Right lobe of liver (tissue), 6 donors: ENCODE data around the gene NBEA. TPM values are rescaled to one million over a fixed set of nuclear protein-coding genes. Genes with fewer than 3 reads are reported as not detected.

Source experiments
- ATAC-seq, 4 donors: fragments of 200-7000 bp; cut with Tn5 transposase; one replicate each; pipeline ENCODE4 v1.9.1; 2020; ENCODE audit warnings: mild to moderate bottlenecking in 4 of 4, moderate library complexity in 4 of 4
- DNase-seq, 3 donors: peaks; one replicate each; pipeline ENCODE4 v3.0.0-alpha.2; 2020
- H3K27ac ChIP-seq, 3 donors: fragments of 200-600 bp; one replicate each; pipeline ENCODE4 v1.8.0; 2022
- H3K27me3 ChIP-seq, 2 donors: fragments of 200-600 bp; one replicate each; pipeline ENCODE4 v1.8.0; 2022
- H3K36me3 ChIP-seq, 4 donors: fragments of 200-600 bp; sonication (generic) in 1 of 4; one replicate each; pipeline versions ENCODE4 v1.5.1 to v1.8.0; 2017 to 2022; ENCODE audit warnings: control low read depth in 1 of 4
- H3K4me1 ChIP-seq, 4 donors: fragments of 200-600 bp; sonication (generic) in 1 of 4; one replicate each; pipeline versions ENCODE4 v1.5.1 to v1.8.0; 2017 to 2022; ENCODE audit warnings: control low read depth in 1 of 4
- H3K4me3 ChIP-seq, 3 donors: fragments of 200-600 bp; one replicate each; pipeline ENCODE4 v1.8.0; 2022
- H3K9me3 ChIP-seq, 4 donors: fragments of 200-600 bp; sonication (generic) in 1 of 4; one replicate each; pipeline versions ENCODE4 v1.5.1 to v1.8.0; 2017 to 2022; ENCODE audit warnings: control low read depth in 1 of 4
- POLR2A ChIP-seq: fragments of 450-650 bp; IDR thresholded peaks from one replicate; pipeline ENCODE4 v1.6.1; 2017; ENCODE audit warnings: antibody characterized with exemption, mild to moderate bottlenecking
- WGBS: methylation state at CpG from one replicate; pipeline ENCODE4 v1.1.6; 2018; ENCODE audit warnings: low coverage, low lambda C conversion rate; ENCODE audit not compliant: insufficient coverage; ENCODE audit errors: missing lambda C conversion rate; 5-methylcytosine and 5-hydroxymethylcytosine counted together
- intact Hi-C, 2 donors: fragments of 100-400 bp; cut with DNase I; formaldehyde crosslinking; loops; one replicate each; pipeline versions ENCODE4 v1.11.2 to v1.14.1; 2022
- total RNA-seq, 6 experiments: library from RNA; depleted of rRNA in 2 of 6; stranded (reverse); fragments of >200 nt in 2 of 6; fragmentation: NEBNext Ultra II Directional in 3 of 6; extraction: Animal tissue kit (Norgen Biotek cat#: 25700) in 3 of 6; gene quantifications; one replicate each; pipeline versions ENCODE4 v1.1.0 to v1.2.4, GENCODE V29; 2016 to 2023
- TF ChIP-seq, protein P1 (sequence below), 4 donors: fragments of 200-600 bp in 3 of 4; fragments of 450-650 bp in 1 of 4; IDR thresholded peaks; one replicate each; pipeline versions ENCODE4 v1.5.1 to v1.8.0; 2016 to 2022; ENCODE audit warnings: antibody characterized with exemption in 4 of 4, mild to moderate bottlenecking in 2 of 4
- donor health status: DM: no; HTN: yes; CAD: no.
- donor health status: DM: no; HTN: no; CAD: no.
- donor health status: DM: no; HTN: no; CAD: no.
- donor health status: DM: no; HTN: yes; CAD: no.
- donor health status: DM: no; HTN: yes; CAD: no.

The NBEA gene
- total RNA-seq, 6 experiments from 2014 or later = 0.62 to 1.7 (median 0.75) TPM

GRCh38 chr13:35309706-35310105, 367.6 kb downstream of the NBEA start:
- 70% methylated on average over 2 of the region's 2 CpGs for WGBS
- Histone ChIP-seq H3K4me3 (no peak overlapping the region), H3K27ac (no peak overlapping the region), H3K9me3 (no peaks in the 10 kb centered on the region), H3K4me1 (no peaks in the 10 kb centered on the region), H3K27me3 (no peaks in the 10 kb centered on the region), H3K36me3 (no peaks in the 10 kb centered on the region)
- no peak for ATAC-seq
- no peak for DNase-seq
- TF ChIP-seq, protein P1, sequence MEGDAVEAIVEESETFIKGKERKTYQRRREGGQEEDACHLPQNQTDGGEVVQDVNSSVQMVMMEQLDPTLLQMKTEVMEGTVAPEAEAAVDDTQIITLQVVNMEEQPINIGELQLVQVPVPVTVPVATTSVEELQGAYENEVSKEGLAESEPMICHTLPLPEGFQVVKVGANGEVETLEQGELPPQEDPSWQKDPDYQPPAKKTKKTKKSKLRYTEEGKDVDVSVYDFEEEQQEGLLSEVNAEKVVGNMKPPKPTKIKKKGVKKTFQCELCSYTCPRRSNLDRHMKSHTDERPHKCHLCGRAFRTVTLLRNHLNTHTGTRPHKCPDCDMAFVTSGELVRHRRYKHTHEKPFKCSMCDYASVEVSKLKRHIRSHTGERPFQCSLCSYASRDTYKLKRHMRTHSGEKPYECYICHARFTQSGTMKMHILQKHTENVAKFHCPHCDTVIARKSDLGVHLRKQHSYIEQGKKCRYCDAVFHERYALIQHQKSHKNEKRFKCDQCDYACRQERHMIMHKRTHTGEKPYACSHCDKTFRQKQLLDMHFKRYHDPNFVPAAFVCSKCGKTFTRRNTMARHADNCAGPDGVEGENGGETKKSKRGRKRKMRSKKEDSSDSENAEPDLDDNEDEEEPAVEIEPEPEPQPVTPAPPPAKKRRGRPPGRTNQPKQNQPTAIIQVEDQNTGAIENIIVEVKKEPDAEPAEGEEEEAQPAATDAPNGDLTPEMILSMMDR (IDR thresholded peaks at IDR 0.05) = no peak
- no peak for TF ChIP-seq POLR2A
- intact Hi-C loops = no loop called here

DNA sequence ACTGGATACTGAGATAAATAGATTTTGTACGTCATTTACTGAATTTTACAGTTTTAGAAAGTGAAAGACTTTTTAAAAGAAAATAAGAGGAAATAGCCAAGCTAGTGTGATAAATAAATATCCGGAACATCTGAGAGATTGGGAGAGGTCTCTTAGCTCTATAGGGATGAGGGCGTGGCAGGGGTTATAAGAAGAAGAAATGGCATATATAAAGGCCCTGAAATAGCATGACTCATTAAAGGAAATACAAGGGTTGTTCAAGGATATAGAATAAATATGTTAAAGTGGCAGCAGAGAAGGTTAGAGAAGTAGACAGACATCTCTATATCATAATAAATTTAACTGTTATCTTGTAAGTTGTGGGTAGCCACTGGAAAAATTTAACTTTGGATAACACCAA, 390.1 kb downstream of the NBEA start:
- ATAC-seq (no peak), DNase-seq (no peak)
- Histone ChIP-seq H3K9me3 (no peaks in the 10 kb centered on the region), H3K27ac (no peak overlapping the region), H3K4me1 (no peaks in the 10 kb centered on the region), H3K4me3 (no peak overlapping the region), H3K36me3 (no peaks in the 10 kb centered on the region), H3K27me3 (no peaks in the 10 kb centered on the region)
- intact Hi-C loops = no loop called here
- TF ChIP-seq, protein P1 (IDR thresholded peaks at IDR 0.05) = no peak
- WGBS = 50% methylated on average over 3 of the region's 3 CpGs

DNA sequence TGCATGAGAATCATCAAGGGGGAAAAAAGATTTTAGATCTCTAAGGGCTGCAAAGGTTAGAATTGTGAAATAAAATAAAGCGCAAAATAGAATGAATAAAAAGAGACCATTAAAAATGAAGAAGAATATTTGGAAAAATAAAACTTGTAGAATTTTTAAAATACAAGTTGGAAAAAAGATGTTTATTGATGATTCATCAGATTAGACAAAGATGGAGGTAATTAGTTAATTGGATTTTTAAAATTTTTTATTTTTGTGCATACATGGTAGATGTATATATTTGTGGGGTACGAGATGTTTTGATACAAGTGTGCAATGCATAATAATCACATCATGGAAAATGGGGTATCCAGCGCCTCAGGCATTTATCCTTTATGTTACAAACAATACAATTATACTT, 391.1 kb downstream of the NBEA start:
- intact Hi-C loops = no loop called here
- DNase-seq = no peak
- Histone ChIP-seq H3K27ac (no peak overlapping the region), H3K9me3 (no peaks in the 10 kb centered on the region), H3K4me1 (no peaks in the 10 kb centered on the region), H3K27me3 (no peaks in the 10 kb centered on the region), H3K4me3 (no peak overlapping the region), H3K36me3 (no peaks in the 10 kb centered on the region)
- TF ChIP-seq, protein P1 (IDR thresholded peaks at IDR 0.05) = no peak
- no peak for TF ChIP-seq POLR2A
- WGBS = 86% methylated on average over 3 of the region's 3 CpGs
- no peak for ATAC-seq

GRCh38 chr13:35342440-35342839, 400.4 kb downstream of the NBEA start:
- 43% methylated on average over 1 of the region's 1 CpG for WGBS

More at GRCh38 chr13:35342440-35342839, 400.4 kb downstream of the NBEA start:
- no peaks in the 10 kb centered on the region for H3K9me3 ChIP-seq
- no peaks in the 10 kb centered on the region for H3K36me3 ChIP-seq
- no peaks in the 10 kb centered on the region for H3K27me3 ChIP-seq
- H3K4me3 ChIP-seq = no peak overlapping the region
- no peaks in the 10 kb centered on the region for H3K4me1 ChIP-seq
- ATAC-seq (no peak), DNase-seq (no peak)
- no peak overlapping the region for H3K27ac ChIP-seq
- TF ChIP-seq, protein P1 (IDR thresholded peaks at IDR 0.05) = no peak
- no peak for TF ChIP-seq POLR2A
- intact Hi-C loops = no loop called here
